DMS 273 (cell line): ENCODE results near the gene TEP1.

ENCODE experiments used
- DNase-seq: peaks from one replicate; lab custom pipeline; 2025; ENCODE audit not compliant: unreplicated experiment; lab: John Stamatoyannopoulos, UW

Gene TEP1

DNA sequence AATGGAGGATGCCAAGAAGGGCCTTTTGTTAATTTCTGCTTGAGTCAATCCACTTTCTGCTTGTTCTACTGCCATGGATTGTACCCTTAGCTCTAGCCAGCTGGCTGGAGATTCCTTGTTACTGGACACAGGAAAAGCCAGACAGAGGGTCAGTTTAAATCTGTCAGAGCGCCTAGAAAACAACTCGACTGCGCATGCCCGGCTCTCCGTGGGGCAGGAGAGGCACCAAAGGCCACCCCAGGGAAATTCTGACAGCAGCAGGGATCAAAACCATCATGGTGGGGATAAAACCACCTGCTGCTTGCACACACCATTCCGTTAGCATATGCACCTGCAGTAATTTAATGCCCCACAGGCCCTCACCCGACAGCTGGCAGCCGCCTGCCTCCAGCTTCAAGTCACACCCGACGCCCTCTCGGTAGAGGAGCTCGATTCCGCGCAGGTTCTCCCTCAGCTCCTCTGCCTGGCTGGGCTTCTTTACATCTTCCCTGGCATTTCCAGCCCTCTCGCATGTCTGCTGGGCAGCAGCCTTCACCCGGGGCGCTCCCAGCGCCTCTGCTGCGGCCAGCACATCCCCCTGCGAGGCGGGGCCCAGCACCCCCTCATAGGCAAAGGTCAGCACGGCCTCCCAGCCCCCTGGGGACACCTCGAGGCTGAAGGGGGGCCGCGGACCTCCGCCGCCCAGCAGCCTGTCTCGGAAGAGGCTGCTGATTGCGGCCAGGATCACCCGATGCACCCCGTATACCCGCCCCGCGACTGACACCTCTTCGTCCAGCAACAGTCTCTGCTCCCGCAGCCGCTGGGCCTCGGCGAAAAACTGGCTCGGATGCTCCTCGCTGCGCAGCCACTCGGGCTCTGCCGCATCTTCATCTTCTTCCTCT, 21.6 kb upstream of the TEP1 start:
- peak; percentile 59 for DNase-seq

DNA sequence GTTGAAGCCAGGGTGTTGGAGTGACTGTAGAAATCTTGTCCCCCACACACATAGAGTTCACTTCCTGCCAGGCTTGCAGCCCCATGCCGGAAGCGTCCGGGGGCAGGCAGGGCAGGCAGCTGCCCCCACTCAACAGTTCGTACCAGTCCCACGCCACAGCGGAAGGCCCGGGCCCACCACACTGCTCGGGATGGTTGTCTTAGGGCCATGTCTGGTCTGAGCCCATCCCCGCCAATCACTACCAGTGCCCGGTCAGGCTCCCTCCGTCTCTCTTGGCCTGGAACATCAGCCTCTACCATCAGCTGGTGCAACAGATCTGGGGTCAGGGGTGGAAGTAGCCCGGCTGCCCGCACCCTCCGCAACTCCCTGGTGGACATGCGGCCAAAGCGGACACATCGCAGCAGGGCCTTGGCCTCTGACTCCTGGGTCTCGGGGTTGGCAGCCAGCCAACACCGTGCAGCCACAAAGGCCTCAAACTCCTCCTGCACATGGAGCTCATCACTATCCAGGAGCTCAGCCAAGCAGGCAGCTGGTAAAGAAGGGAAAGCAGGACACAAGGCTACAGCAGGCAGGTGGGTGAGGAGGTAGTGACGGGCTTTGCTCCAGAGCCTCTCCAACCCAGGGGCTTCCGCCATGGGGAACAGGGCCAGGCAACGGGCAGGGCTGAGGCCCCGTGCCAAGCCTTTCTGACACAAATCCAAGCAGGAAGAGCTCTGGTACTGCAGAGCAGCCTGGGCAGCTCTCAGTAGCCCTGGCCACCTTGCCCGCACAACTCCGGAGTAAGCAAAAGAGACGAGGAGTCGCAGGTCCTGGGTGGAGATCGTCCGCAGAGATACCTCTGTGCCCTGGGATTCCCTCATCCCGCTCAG, 16.7 kb upstream of the TEP1 start:
- DNase-seq, result peak; percentile 51

DNA sequence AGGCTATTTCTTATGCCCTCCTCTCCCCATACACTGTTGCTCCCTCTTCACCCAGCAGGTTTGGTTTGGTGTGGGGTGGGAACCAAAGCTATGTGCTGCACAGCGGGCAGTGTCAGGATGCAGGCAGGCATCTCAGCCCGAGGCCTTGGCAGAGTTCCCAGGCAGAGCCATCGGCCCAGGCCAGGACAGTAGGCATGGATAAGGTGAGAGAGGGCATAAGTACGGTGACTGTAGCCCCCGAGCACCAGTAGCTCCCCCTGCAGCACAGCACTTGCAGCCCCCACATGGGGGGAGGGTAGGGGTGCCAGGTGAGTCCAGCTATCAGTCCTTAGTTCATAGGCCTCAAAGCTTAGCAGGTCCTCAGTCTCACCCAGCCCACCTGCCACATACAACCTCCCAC, 15.5 kb upstream of the TEP1 start:
- DNase-seq, result no peak

DNA sequence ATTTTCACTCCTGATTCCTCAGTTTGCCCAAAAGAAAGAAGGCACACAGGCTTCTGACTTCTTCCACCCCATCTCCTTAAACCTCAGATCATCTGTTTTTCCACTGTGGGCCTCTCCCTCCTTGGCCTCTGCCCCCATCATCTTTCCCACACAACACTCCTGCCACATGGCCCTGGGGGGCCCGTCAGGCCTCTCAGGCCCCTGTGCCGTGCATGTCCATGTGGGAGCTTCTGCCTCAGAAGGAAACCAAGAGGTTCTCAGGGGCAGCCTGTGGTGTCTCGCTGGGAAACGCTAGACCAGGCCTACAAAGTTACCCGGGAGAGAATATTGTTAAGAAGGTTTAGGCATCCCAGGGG, 14.7 kb upstream of the TEP1 start:
- no peak for DNase-seq

DNA sequence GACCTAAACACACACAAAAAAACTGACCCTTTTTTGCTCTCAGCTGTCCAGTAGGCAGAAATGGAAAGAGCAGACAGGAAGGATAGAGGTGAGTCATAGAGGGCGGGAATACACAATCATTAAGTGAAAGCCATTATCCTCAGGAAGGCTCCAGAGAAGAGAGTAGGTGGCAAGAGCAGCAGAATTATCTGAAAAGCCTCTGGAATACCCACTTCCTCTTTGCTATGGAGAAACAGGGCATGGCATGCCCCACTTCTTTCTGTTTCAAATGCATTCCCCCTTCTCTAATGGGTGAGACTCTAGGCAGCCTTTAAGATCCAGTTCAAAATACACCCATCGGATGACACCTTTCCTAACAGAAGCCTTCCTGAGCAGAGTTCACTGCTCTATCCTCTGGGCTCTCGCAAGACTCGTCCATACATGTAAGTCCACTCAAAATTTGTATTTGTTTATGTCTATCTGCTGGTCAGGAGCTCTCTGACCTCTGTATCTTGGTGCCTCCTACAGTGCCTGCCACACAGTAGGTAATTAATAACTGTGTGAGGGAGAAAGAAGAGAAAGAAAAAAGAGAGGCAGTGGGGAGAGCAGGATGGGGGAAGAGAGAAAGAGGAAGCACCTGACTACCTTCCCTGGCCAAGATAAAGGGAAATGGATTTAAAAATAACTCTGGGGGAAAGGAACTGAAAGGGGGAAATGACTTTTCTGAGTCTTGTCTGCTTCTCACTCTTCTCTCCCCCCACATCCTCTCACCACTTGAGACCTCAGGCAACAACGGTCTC, 14.1 kb upstream of the TEP1 start:
- no peak for DNase-seq

DNA sequence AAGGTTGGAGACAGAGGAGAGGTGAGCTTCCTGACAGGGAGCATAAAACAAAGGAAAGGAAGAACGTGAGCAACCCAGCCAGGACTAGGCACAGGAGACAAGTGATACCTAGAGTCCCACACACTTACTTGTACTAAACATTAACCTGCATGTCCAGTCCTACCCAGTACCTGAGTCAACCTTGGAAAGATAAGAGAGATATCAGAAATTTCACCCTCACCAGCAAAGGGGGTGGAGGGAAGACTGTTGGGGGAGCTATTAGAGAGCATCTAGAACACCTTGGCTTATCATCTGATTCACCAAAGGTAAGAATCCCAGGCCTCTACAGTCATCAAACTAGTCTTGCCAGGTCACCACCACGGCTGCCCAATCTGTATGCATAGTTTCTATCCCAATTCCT, 11.6 kb upstream of the TEP1 start:
- DNase-seq, result no peak

DNA sequence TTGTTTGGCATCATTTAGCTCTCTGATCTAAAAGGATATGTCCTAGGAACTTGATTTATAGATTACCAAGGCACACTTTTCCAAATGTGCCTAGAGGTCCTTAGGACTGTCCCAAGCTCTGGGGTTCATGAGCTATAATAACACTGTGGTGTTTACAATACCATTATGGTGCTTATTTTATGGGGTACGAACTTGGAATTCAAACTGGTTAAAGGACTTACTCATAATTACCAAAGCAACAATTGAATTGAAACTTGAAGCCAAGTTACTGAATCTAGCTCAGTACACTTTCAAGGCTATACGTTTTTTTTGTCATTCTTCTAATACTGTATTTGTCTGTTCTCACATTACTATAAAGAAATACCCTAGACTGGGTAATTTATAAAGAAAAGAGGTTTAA, 9.6 kb upstream of the TEP1 start:
- DNase-seq, result no peak

DNA sequence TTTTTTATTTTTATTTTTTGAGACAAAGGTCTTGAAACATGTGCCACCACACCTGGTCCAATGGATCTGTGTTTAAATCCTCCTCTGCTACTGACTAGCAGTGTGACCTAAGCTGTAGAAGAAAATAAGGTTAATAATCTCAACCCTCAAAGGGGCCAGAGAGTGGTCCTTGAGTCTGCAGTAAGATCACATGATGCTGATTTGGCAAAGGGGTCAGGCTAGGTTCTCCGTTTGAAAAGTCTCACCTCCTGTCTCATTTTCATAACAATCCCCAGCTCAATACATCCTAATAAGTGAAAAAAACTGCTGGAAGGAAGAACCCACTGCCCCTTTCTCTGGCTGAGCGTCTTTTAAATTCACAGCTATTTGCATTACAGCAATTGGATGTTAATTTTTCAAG, 8.0 kb upstream of the TEP1 start:
- no peak for DNase-seq

DNA sequence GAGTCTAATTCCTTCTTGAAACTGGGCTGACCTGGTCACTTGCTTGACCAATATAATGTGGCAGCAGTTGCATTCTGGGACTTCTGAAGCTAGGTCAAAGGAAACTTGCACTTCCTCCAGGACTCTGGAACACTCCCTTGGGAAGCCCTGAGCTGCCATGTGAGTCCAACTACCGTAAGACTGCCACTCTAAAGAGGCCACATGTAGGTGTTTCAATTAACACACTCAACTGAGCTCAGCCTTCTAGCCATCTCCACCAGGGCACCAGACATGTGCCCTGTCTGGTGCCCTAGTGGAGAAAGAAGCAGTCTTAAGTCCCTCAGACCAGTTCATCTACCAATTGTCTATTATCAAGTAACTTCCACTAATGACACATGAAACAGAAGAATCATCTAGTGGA, 6.1 kb upstream of the TEP1 start:
- no peak for DNase-seq

DNA sequence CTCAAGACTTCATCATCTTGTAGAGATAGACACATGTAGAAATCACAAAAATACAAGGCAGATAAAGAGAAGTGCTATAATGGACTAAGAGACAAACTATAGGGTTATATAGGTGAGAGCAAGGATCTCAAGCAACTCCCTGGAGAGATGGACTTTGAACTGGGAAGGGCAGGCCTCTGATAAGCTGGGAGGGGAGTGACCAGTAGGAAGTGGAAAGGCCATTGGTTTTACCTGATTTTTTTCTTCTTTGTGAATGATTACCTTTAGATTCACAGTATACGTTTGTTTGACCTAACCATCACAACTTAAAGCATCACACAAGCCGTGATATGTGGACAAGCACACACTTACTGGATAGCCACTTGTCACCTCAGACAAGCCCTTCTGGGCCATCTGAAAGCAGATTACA, 5.2 kb upstream of the TEP1 start:
- no peak for DNase-seq

DNA sequence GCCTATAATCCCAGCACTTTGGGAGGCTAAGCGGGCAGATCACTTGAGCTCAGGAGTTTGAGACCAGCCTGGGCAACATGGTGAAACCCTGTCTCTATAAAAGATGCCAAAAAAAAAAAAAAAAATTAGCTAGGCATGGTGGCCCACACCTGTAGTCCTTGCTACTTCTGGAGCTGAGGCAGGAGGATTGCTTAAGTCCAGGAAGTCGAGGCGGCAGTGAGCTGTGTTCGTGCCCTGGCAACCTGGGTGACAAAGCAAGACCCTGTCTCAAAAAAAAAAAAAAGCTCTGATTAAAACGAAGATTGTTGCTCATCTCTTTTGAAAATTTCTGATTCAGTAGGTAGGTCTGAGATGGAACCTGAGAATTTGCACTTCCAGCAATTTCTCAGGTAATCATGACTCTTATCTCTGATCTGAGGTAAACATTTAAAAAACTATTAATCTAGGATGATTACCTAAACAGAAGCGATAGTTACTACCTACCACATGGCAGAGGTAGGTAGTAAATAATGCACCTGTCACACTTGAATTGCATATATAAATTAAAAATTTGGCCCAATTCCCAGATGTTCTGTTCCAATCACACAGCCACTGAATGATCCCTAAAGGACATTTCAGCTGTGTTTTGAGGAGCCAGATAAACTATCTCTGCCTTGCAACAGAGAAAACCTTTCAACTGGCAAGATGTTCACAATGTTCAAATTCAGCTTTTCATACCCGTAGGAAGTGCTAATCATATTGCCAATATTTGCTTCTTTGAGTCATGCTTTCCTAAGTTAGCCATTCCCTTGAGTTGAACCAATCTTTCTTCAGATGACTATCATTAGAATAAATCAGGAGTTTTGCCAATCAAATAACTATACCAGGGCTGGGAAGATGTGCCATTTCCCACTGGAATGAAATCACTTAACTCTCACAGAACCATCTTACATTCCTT, 4.2 kb upstream of the TEP1 start:
- no peak for DNase-seq

DNA sequence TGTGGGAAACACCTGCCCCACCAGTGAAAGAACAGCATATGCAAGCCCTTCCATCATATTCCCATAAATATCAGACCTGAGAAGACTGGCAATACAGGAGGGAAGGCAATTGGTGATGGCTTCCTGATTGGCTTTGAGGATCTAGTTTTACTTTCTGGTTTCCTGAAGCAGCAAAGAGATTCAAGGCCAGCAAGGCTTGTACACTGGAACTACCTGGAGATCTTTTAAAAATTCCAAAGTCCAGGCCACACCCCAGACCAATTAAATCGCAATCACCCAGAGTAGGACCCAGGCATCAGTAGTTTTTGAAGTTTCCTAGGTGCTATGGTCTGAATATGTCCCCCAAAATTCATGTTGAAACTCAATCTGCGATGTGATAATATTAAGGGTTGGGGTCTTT, 2.9 kb upstream of the TEP1 start:
- DNase-seq, result no peak

DNA sequence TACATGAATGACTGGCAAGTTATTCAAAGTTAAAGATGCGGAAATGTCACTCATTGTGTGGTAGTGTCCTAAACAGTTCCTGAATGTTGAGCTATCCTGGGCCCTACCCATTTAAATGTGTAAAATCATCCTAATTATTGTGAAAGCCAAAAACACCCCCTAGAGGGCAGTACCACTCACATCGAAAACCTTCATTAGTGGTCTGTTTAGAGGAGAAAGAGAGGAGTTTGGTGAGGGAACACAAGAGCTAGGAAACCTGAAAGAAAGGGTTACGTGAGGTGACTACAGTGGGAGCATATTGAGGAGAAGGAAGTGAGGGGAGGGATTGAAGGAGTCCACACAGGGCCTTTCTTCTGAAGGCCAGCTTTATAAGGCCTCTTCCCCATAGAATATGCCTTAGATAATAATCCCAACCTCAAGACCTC, 2.5 kb upstream of the TEP1 start:
- DNase-seq, result peak; percentile 81

DNA sequence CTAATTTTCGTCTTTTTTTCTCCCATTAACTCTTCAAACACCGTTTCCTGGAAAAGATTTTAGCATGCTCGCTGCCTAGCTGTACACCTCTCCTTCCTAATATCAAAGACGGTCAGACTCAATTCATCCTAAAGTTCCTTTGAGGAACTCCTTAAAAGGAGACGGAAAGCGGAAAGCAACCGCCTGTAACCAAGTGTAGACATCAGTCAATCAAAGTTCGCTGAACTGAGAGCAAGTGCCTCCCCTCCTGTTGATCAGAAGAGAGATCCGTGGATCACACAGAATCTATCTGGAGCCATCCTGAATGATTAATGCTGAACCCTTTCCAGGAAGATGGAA, 412 bp upstream of the TEP1 start:
- peak; percentile 49 for DNase-seq

DNA sequence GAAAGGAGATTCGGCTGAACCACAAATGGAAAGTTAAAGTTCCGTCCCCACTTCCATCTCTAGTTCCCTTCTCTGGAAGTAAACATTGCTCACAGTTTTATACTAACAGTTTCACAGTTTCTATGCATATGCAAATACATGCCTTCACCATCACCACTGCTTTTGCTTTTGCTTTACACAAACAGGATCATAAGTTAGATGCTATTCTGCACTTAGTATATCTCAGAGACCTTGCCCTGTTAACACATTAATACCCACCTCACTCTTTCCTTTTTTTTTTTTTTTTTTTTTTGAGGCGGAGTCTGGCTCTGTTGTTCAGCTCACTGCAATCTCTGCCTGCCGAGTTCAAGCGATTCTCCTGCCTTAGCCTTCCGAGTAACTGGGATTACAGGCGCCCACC, 890 bp downstream of the TEP1 start:
- no peak for DNase-seq

DNA sequence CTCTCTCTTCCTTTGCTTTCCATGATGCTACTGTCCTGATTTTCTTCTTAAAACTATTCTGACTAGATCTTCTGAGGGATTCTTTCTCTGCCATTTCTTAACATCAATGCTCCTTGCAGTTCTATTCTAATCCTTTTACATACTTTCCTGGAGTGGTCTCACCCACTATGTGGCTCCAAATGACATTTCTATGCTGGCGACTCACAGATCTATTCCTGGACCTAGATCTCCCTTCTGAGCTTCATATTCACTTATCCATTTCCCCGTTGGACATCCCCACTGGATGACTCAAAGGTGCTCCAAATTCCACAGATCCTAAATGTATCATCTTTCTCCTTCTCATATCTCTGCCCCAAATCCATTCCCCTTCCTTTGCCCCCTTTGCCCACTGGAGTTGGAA, 4.1 kb downstream of the TEP1 start:
- DNase-seq, result no peak

DNA sequence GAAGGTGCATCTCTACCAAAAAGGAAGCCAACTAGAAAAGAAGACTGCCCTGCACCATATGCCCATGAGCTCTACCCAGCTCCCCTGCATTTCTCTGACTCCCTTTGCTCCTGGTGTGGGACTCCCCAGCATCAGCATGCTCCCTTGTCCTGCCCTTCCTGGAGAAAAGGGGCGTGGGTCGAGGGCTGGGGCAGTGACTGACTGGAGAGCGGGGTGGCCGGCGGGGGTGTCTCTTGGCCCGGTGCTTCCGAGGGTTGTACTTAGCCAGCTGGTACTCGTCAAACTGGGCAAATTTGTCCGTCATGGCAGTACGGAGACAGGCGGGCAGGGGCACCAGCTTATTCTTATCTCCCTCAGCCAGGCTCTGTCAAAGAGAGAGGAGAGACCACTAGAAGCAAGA, 9.8 kb downstream of the TEP1 start:
- DNase-seq, result no peak

DNA sequence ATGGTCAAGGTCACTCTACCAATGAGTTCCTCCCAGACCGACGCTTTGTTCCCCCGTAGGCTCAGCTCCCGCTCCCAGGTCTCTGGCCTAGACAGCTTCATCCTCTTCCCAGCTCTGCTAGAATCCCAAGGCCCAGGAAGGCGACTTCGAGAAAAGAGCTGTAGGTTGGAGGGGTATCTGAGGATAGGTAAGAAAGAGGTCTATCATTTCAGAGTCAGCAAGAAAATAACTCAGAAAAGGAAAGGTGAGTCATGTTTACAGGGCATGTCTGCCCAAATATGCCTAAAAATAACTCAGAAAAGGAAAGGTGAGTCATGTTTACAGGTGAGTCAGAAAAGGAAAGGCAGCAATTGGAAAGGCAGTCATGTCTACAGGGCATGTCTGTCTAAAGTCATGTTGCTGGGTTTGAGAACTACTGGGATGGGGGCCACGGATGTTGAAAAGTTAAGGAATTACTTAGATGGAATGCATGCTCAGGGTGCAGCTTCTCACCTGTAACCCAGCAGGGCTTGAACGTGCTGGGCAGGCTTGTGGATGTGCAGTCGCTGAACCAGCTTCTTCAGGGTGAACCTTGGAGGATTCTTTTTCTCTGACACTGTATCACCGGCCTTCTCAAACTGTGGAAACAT, 12.2 kb downstream of the TEP1 start:
- no peak for DNase-seq

DNA sequence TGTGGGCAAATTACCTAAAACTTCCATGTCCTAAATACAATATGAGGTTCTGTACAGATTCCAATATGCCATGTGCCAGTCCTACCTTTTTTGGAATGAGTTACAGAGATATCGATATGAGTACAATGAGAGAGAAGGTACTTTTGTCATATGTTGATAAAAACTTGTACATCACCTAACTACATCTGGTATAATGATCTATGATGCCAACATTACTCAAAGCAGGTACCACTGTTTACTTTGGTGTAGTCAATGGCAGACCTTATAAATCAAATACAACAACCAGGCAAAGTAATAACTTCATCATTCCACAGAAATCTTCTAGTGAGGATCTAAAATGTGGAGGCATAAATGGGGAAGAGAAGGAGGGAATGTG, 12.7 kb downstream of the TEP1 start:
- DNase-seq, result no peak

DNA sequence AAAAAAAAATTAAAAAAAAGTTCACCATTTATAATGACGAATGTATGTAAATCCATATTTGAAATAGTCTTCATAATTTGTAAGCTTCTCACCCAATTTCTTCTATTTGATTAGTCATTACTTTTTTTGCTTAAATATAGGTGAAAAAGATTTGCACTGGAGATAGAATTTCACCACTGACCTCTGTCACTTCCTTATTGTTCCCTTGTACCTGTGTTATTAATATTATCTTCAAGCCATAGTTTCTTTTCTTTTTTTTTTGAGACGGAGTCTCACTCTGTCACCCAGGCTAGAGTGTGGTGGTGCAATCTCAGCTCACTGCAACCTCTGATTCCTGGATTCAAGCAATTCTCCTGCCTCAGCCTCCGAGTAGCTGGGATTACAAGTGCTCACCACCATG, 15.8 kb downstream of the TEP1 start:
- DNase-seq, result no peak
